HCT116 (cell line): Measurements from ENCODE around the gene NCKAP5. TPM values are rescaled to one million over a fixed set of nuclear protein-coding genes. Genes with fewer than 3 reads are reported as not detected.

ENCODE experiments used
- ATAC-seq: fragments of 200-7000 bp; cut with Tn5 transposase; 2 replicates; pipeline ENCODE4 v1.9.1; 2020; ENCODE audit warnings: mild to moderate bottlenecking, moderate library complexity
- BruUV-seq: library from RNA; stranded (reverse); fragments of 400-500 nt; replicated peaks from 2 replicates; lab custom pipeline; 2021; lab: Mats Ljungman, UMichigan
- CTCF ChIA-PET: fragments of 300-600 bp; sonication (Branson Sonifier 250); formaldehyde crosslinking; loops from one replicate; lab custom pipeline; 2021; ENCODE audit warnings: antibody characterized with exemption; lab: Charles Lee
- POLR2A ChIA-PET: fragments of 300-600, 350-600 bp; sonication (Branson Sonifier 250); formaldehyde crosslinking; loops from one replicate; lab custom pipeline; 2021; ENCODE audit warnings: antibody characterized with exemption; lab: Charles Lee
- RAD21 ChIA-PET, 2 experiments: fragments of 300-600 bp; sonication (Branson Sonifier 250); formaldehyde crosslinking; loops; one replicate each; lab custom pipeline; 2023; ENCODE audit warnings: low total read pairs in 2 of 2; ENCODE audit not compliant: uncharacterized antibody in 2 of 2, unreplicated experiment in 2 of 2, low non-redundant PET in 1 of 2; lab: Charles Lee
- DNase-seq: peaks from one replicate; pipeline ENCODE4 v3.0.0-alpha.2; 2010; ENCODE audit warnings: low read depth, low spot score
- H2AFZ ChIP-seq: fragments of 200-600 bp; shearing (Covaris generic), sonication (generic); 2 replicates; pipeline ENCODE4 v1.6.1; 2017; ENCODE audit warnings: low read depth, mixed run types, mixed read lengths, antibody characterized with exemption, low read length; ENCODE audit not compliant: poor library complexity, severe bottlenecking
- H3K27ac ChIP-seq: 2 replicates; pipeline ENCODE4 v1.5.1; 2012; ENCODE audit warnings: low read depth, low read length
- H3K27me3 ChIP-seq: fragments of 200-600 bp; sonication (generic); 2 replicates; pipeline ENCODE4 v1.6.1; 2016; ENCODE audit warnings: mixed run types, low read length, mixed read lengths; ENCODE audit not compliant: insufficient read depth
- H3K36me3 ChIP-seq, 2 experiments: fragments of 200-500 bp in 1 of 2; fragments of 200-600 bp in 1 of 2; sonication (Bioruptor generic) in 1 of 2; sonication (generic) in 1 of 2; 2 replicates each; pipeline versions ENCODE4 v1.5.1 to v1.6.1; 2014 to 2016; ENCODE audit warnings: low read length in 2 of 2, inconsistent platforms in 1 of 2, mixed read lengths in 1 of 2, mixed run types in 1 of 2; ENCODE audit not compliant: insufficient read depth in 2 of 2, control insufficient read depth in 1 of 2
- H3K4me1 ChIP-seq, 2 experiments: fragments of 200-600 bp in 1 of 2; sonication (generic) in 1 of 2; 2 replicates each; pipeline versions ENCODE4 v1.5.1 to v1.6.1; 2012 to 2017; ENCODE audit warnings: low read length in 2 of 2, inconsistent platforms in 1 of 2, mild to moderate bottlenecking in 1 of 2, mixed read lengths in 1 of 2, mixed run types in 1 of 2, moderate library complexity in 1 of 2; ENCODE audit not compliant: insufficient read depth in 2 of 2, control insufficient read depth in 1 of 2
- H3K4me2 ChIP-seq: fragments of 200-600 bp; sonication (generic); 2 replicates; pipeline ENCODE4 v1.6.1; 2017; ENCODE audit warnings: mixed run types, low read length, mixed read lengths
- H3K4me3 ChIP-seq, 2 experiments: fragments of 200-600 bp in 1 of 2; sonication (generic) in 1 of 2; replicated peaks in 1 of 2; 2 replicates each; pipeline ENCODE4 v1.5.1; 2011 to 2016; ENCODE audit warnings: low read length in 2 of 2, control low read depth in 1 of 2, low read depth in 1 of 2, mild to moderate bottlenecking in 1 of 2, mixed read lengths in 1 of 2, mixed run types in 1 of 2
- H3K79me2 ChIP-seq: fragments of 200-600 bp; sonication (generic); 2 replicates; pipeline ENCODE4 v1.6.1; 2017; ENCODE audit warnings: mild to moderate bottlenecking, mixed run types, low read length, moderate library complexity, mixed read lengths; ENCODE audit not compliant: insufficient read depth
- H3K9ac ChIP-seq: fragments of 200-600 bp; sonication (generic); 2 replicates; pipeline ENCODE4 v1.6.1; 2016; ENCODE audit warnings: low read length, mixed read lengths
- H3K9me2 ChIP-seq: fragments of 200-600 bp; sonication (generic), shearing (Covaris generic); 2 replicates; pipeline ENCODE4 v1.6.1; 2017; ENCODE audit warnings: mixed run types, mild to moderate bottlenecking, moderate library complexity; ENCODE audit not compliant: insufficient read depth
- H3K9me3 ChIP-seq, 2 experiments: fragments of 200-500 bp in 1 of 2; fragments of 200-600 bp in 1 of 2; sonication (Bioruptor generic) in 1 of 2; sonication (generic) in 1 of 2; 2 replicates each; pipeline ENCODE4 v1.6.1; 2014 to 2017; ENCODE audit warnings: low read length in 2 of 2, mixed read lengths in 2 of 2, inconsistent platforms in 1 of 2, low read depth in 1 of 2, mild to moderate bottlenecking in 1 of 2, mixed run types in 1 of 2, moderate library complexity in 1 of 2; ENCODE audit not compliant: control insufficient read depth in 1 of 2, insufficient read depth in 1 of 2
- H4K20me1 ChIP-seq: fragments of 200-600 bp; sonication (generic), shearing (Covaris generic); 2 replicates; pipeline ENCODE4 v1.6.1; 2017; ENCODE audit warnings: mixed run types, mild to moderate bottlenecking, moderate library complexity; ENCODE audit not compliant: insufficient read depth
- CEBPB ChIP-seq: IDR thresholded peaks from 2 replicates; pipeline ENCODE4 v1.6.1; 2012; ENCODE audit warnings: low read depth
- CTCF ChIP-seq, 3 experiments: fragments of 200-600 bp in 1 of 3; sonication (generic) in 1 of 3; IDR thresholded peaks in 2 of 3; conservative IDR thresholded peaks in 1 of 3; 2 replicates each; pipeline ENCODE4 v1.5.1; 2012 to 2017; ENCODE audit warnings: low read depth in 2 of 3, low read length in 2 of 3, antibody characterized with exemption in 1 of 3, borderline replicate concordance in 1 of 3, control low read depth in 1 of 3, mild to moderate bottlenecking in 1 of 3, mixed read lengths in 1 of 3, mixed run types in 1 of 3, moderate library complexity in 1 of 3; ENCODE audit not compliant: insufficient read depth in 1 of 3
- ELF1 ChIP-seq: IDR thresholded peaks from 2 replicates; pipeline ENCODE4 v1.6.1; 2012; ENCODE audit warnings: low read depth, borderline replicate concordance
- EZH2 ChIP-seq: fragments of 200-600 bp; sonication (generic); IDR thresholded peaks from 2 replicates; pipeline ENCODE4 v1.6.1; 2017; ENCODE audit warnings: antibody characterized with exemption, mixed run types
- MAX ChIP-seq: IDR thresholded peaks from 2 replicates; pipeline ENCODE4 v1.6.1; 2012
- RAD21 ChIP-seq: IDR thresholded peaks from 2 replicates; pipeline ENCODE4 v1.6.1; 2012; ENCODE audit warnings: low read depth, mild to moderate bottlenecking
- SRF ChIP-seq: IDR thresholded peaks from 2 replicates; pipeline ENCODE4 v1.6.1; 2012; ENCODE audit warnings: low read depth
- YY1 ChIP-seq: IDR thresholded peaks from 2 replicates; pipeline ENCODE4 v1.6.1; 2011; ENCODE audit warnings: low read length, low read depth, moderate library complexity, mild to moderate bottlenecking; ENCODE audit not compliant: insufficient replicate concordance; ENCODE audit errors: extremely low read depth
- ZBTB33 ChIP-seq: IDR thresholded peaks from 2 replicates; pipeline ENCODE4 v1.6.1; 2011; ENCODE audit warnings: mild to moderate bottlenecking, low read length, moderate library complexity; ENCODE audit not compliant: insufficient replicate concordance; ENCODE audit errors: extremely low read depth
- ZNF274 ChIP-seq: fragments of 200-500 bp; sonication (Bioruptor generic); IDR thresholded peaks from 2 replicates; pipeline ENCODE4 v1.6.1; 2014; ENCODE audit warnings: mild to moderate bottlenecking, low read depth, low read length, inconsistent platforms
- intact Hi-C: fragments of 100-400 bp; cut with micrococcal nuclease; formaldehyde crosslinking; loops from 2 replicates; pipeline ENCODE4 v1.10.0; 2022
- total RNA-seq: library from RNA; stranded (reverse); gene quantifications from one replicate; pipeline ENCODE4 v1.2.1, GENCODE V29; 2021; ENCODE audit not compliant: unreplicated experiment

The NCKAP5 gene
- total RNA-seq, 1 experiment from 2014 or later: 0.30 TPM

DNA sequence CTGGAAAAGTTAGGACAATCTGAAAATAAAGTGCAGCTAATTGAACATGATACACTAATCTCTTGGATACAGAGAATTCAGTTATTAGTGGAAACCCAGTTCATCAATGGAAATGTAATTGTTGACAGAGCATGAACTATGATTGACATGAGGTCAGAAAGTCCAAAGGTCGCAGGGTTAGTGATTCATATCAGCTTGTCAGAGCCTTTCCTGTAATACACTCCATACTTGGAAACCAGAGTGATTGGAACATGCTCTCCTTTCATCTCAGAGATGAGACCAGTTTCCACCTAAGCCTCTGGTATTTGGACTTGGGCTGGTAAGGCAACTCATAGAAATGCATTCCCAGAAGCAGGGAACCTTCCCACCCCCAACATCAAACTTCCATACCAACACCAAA lies 8.5 kb upstream of the NCKAP5 start:
- Histone ChIP-seq H3K4me1 (peaks cover 0 to 14% of the 10 kb centered on the region in 2 experiments; a peak in 1 of 4 replicates), H3K36me3 (no peaks in the 10 kb centered on the region), H3K4me3 (no peak overlapping the region), H3K9me3 (no peaks in the 10 kb centered on the region), H3K9me2 (no peaks in the 10 kb centered on the region), H3K79me2 (no peaks in the 10 kb centered on the region), H3K27me3 (no peaks in the 10 kb centered on the region), H3K4me2 (0 out of 2 replicates have a peak overlapping the region, but pooled peaks have one; percentile 3), H3K9ac (no peak overlapping the region), H2AFZ (no peak overlapping the region), H3K27ac (no peak overlapping the region), H4K20me1 (no peaks in the 10 kb centered on the region)
- ATAC-seq: no peak
- ChIA-PET CTCF (no interaction called here), RAD21 (no interaction called here), POLR2A (no interaction called here)
- intact Hi-C loops: no loop called here
- no TSS peak for BruUV-seq
- TF ChIP-seq ZBTB33: no peak
- TF ChIP-seq ELF1: no peak
- TF ChIP-seq CEBPB: no peak
- TF ChIP-seq MAX: no peak
- TF ChIP-seq SRF: no peak
- TF ChIP-seq RAD21: no peak
- no peak for TF ChIP-seq CTCF (IDR thresholded peaks at IDR 0.05 in 2 of 3, conservative IDR thresholded peaks at IDR 0.05 in 1 of 3; ENCODE audit: borderline replicate concordance in 1 of 3, insufficient read depth in 1 of 3, low read depth in 2 of 3, low read length in 2 of 3)
- no peak for TF ChIP-seq ZNF274
- TF ChIP-seq YY1: no peak
- TF ChIP-seq EZH2: no peak
- no peak for DNase-seq
